Measurements from ENCODE around the gene C12orf57. TPM values are rescaled to one million over a fixed set of nuclear protein-coding genes. Genes with fewer than 3 reads are reported as not detected.
A peak's percentile ranks its signal among the peaks of the same experiment; 100 is the strongest.

Gene C12orf57
- polyA plus RNA-seq, 1 donor from 2014 or later, result 500 TPM

DNA sequence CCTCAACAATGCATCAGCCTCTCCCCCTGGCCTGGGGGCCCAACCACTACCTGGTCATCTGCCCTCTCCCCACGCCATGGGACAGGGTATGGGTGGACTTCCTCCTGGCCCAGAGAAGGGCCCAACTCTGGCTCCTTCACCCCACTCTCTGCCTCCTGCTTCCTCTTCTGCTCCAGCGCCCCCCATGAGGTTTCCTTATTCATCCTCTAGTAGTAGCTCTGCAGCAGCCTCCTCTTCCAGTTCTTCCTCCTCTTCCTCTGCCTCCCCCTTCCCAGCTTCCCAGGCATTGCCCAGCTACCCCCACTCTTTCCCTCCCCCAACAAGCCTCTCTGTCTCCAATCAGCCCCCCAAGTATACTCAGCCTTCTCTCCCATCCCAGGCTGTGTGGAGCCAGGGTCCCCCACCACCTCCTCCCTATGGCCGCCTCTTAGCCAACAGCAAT lies 7.6 kb upstream of the C12orf57 start:
- H2AFZ ChIP-seq (ENCODE audit: low read depth, low read length), result no peak overlapping the region
- H3K9ac ChIP-seq (ENCODE audit: low read length), result no peak overlapping the region
- H3F3A ChIP-seq (ENCODE audit: insufficient read depth, low read length, poor library complexity, severe bottlenecking), result peaks cover 3% of the 10 kb centered on the region
- no peaks in the 10 kb centered on the region for H3K9me3 ChIP-seq (ENCODE audit: low read length)
- H3K9me2 ChIP-seq (ENCODE audit: insufficient read depth, low read length), result no peaks in the 10 kb centered on the region
- peaks cover 10% of the 10 kb centered on the region for H4K20me1 ChIP-seq (ENCODE audit: insufficient read depth)
- no peak overlapping the region for H3K27ac ChIP-seq (ENCODE audit: low read length)
- H3K36me3 ChIP-seq (ENCODE audit: insufficient read depth, low read length), result peaks cover 8% of the 10 kb centered on the region
- H3K79me2 ChIP-seq (replicated peaks; ENCODE audit: insufficient read depth, low read length), result peaks cover 25% of the 10 kb centered on the region
- H3K4me3 ChIP-seq (ENCODE audit: low read length), result no peak overlapping the region
- H3K4me2 ChIP-seq (ENCODE audit: low read length), result no peak overlapping the region
- TF ChIP-seq POLR2AphosphoS5 (IDR thresholded peaks at IDR 0.05), result no peak
- no peak for TF ChIP-seq RAD21 (conservative IDR thresholded peaks at IDR 0.05)
- no peak for TF ChIP-seq EZH2 (IDR thresholded peaks at IDR 0.05; ENCODE audit: borderline replicate concordance, insufficient read depth, low read length, poor library complexity, severe bottlenecking)
- TF ChIP-seq, protein P1, sequence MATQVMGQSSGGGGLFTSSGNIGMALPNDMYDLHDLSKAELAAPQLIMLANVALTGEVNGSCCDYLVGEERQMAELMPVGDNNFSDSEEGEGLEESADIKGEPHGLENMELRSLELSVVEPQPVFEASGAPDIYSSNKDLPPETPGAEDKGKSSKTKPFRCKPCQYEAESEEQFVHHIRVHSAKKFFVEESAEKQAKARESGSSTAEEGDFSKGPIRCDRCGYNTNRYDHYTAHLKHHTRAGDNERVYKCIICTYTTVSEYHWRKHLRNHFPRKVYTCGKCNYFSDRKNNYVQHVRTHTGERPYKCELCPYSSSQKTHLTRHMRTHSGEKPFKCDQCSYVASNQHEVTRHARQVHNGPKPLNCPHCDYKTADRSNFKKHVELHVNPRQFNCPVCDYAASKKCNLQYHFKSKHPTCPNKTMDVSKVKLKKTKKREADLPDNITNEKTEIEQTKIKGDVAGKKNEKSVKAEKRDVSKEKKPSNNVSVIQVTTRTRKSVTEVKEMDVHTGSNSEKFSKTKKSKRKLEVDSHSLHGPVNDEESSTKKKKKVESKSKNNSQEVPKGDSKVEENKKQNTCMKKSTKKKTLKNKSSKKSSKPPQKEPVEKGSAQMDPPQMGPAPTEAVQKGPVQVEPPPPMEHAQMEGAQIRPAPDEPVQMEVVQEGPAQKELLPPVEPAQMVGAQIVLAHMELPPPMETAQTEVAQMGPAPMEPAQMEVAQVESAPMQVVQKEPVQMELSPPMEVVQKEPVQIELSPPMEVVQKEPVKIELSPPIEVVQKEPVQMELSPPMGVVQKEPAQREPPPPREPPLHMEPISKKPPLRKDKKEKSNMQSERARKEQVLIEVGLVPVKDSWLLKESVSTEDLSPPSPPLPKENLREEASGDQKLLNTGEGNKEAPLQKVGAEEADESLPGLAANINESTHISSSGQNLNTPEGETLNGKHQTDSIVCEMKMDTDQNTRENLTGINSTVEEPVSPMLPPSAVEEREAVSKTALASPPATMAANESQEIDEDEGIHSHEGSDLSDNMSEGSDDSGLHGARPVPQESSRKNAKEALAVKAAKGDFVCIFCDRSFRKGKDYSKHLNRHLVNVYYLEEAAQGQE (IDR thresholded peaks at IDR 0.05; ENCODE audit: borderline replicate concordance), result no peak
- TF ChIP-seq MXI1 (conservative IDR thresholded peaks at IDR 0.05; ENCODE audit: poor library complexity, severe bottlenecking), result no peak
- TF ChIP-seq EP300 (conservative IDR thresholded peaks at IDR 0.05; ENCODE audit: poor library complexity, severe bottlenecking), result no peak
- no peak for TF ChIP-seq SMC3 (conservative IDR thresholded peaks at IDR 0.05; ENCODE audit: poor library complexity)
- TF ChIP-seq TAF1 (IDR thresholded peaks at IDR 0.05; ENCODE audit: low read depth), result no peak
- TF ChIP-seq, protein P2, sequence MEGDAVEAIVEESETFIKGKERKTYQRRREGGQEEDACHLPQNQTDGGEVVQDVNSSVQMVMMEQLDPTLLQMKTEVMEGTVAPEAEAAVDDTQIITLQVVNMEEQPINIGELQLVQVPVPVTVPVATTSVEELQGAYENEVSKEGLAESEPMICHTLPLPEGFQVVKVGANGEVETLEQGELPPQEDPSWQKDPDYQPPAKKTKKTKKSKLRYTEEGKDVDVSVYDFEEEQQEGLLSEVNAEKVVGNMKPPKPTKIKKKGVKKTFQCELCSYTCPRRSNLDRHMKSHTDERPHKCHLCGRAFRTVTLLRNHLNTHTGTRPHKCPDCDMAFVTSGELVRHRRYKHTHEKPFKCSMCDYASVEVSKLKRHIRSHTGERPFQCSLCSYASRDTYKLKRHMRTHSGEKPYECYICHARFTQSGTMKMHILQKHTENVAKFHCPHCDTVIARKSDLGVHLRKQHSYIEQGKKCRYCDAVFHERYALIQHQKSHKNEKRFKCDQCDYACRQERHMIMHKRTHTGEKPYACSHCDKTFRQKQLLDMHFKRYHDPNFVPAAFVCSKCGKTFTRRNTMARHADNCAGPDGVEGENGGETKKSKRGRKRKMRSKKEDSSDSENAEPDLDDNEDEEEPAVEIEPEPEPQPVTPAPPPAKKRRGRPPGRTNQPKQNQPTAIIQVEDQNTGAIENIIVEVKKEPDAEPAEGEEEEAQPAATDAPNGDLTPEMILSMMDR (IDR thresholded peaks at IDR 0.05; ENCODE audit: poor library complexity, severe bottlenecking), result no peak
- no peaks in the 10 kb centered on the region for H3K27me3 ChIP-seq (ENCODE audit: insufficient read depth, low read depth, low read length)

DNA sequence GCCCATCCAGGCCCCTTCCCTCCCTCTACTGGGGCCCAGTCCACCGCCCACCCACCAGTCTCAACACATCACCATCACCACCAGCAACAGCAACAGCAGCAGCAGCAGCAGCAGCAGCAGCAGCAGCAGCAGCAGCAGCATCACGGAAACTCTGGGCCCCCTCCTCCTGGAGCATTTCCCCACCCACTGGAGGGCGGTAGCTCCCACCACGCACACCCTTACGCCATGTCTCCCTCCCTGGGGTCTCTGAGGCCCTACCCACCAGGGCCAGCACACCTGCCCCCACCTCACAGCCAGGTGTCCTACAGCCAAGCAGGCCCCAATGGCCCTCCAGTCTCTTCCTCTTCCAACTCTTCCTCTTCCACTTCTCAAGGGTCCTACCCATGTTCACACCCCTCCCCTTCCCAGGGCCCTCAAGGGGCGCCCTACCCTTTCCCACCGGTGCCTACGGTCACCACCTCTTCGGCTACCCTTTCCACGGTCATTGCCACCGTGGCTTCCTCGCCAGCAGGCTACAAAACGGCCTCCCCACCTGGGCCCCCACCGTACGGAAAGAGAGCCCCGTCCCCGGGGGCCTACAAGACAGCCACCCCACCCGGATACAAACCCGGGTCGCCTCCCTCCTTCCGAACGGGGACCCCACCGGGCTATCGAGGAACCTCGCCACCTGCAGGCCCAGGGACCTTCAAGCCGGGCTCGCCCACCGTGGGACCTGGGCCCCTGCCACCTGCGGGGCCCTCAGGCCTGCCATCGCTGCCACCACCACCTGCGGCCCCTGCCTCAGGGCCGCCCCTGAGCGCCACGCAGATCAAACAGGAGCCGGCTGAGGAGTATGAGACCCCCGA lies 7.0 kb upstream of the C12orf57 start:
- peak overlapping the region; percentile 91 for H3K27ac ChIP-seq (ENCODE audit: low read length)
- peaks cover 8% of the 10 kb centered on the region for H3K36me3 ChIP-seq (ENCODE audit: insufficient read depth, low read length)
- peaks cover 10% of the 10 kb centered on the region for H4K20me1 ChIP-seq (ENCODE audit: insufficient read depth)
- peaks cover 24% of the 10 kb centered on the region for H3K79me2 ChIP-seq (replicated peaks; ENCODE audit: insufficient read depth, low read length)
- peak overlapping the region; percentile 86 for H3K9ac ChIP-seq (ENCODE audit: low read length)
- H3K27me3 ChIP-seq (ENCODE audit: insufficient read depth, low read depth, low read length), result no peaks in the 10 kb centered on the region
- H3K9me2 ChIP-seq (ENCODE audit: insufficient read depth, low read length), result no peaks in the 10 kb centered on the region
- TF ChIP-seq SMC3 (conservative IDR thresholded peaks at IDR 0.05; ENCODE audit: poor library complexity) (no peak), POLR2AphosphoS5 (IDR thresholded peaks at IDR 0.05) (peak; percentile 7), RAD21 (conservative IDR thresholded peaks at IDR 0.05) (no peak), EZH2 (IDR thresholded peaks at IDR 0.05; ENCODE audit: borderline replicate concordance, insufficient read depth, low read length, poor library complexity, severe bottlenecking) (no peak)
- TF ChIP-seq, protein P1 (IDR thresholded peaks at IDR 0.05; ENCODE audit: borderline replicate concordance), result no peak
- H3F3A ChIP-seq (ENCODE audit: insufficient read depth, low read length, poor library complexity, severe bottlenecking), result peaks cover 3% of the 10 kb centered on the region
- H3K9me3 ChIP-seq (ENCODE audit: low read length), result no peaks in the 10 kb centered on the region
- H2AFZ ChIP-seq (ENCODE audit: low read depth, low read length), result no peak overlapping the region
- no peak overlapping the region for H3K4me2 ChIP-seq (ENCODE audit: low read length)
- H3K4me3 ChIP-seq (ENCODE audit: low read length), result peak overlapping the region; percentile 71
